NCI-H345 treated with DMSO at 0.1 percent for 48 hours (cell line): Measurements from ENCODE around the gene RGPD8.
"Not testable (repeated sequence)": the region's sequence is repeated elsewhere in the genome, so short reads cannot be mapped to it uniquely, and the experiment has no call there.

Experiments used
- DNase-seq: peaks from one replicate; lab custom pipeline; 2025; ENCODE audit not compliant: unreplicated experiment; lab: John Stamatoyannopoulos, UW

RGPD8 gene

GRCh38 chr2:112433480-112433879 is at the start of gene RGPD8:
TSS of gene RGPD8 (minus strand) at chr2:112433645. CDS start at chr2:112433453, 192 bp downstream.
- not testable (repeated sequence) for DNase-seq

DNA sequence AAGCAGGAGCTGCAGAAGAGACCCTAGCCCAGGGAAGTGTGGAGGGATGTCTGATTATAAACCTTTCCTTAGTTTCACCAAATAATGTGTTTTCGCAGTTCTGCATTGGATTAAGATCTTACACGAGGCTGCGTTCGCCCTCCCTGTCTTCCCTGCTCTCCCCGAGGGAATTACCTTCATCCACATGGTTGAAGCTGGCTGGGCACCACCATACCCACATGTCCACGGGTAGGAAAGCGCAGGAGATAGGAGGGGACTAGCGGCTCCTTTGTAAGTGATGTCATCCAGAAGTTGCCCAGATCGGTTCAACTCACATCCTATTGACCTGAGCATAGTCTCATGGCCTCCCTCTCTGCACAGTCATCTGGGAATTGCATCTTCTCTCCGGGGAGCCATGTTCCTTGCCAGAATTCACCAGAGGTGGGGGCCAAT is 49.6 kb upstream of the RGPD8 start:
- DNase-seq = no peak

DNA sequence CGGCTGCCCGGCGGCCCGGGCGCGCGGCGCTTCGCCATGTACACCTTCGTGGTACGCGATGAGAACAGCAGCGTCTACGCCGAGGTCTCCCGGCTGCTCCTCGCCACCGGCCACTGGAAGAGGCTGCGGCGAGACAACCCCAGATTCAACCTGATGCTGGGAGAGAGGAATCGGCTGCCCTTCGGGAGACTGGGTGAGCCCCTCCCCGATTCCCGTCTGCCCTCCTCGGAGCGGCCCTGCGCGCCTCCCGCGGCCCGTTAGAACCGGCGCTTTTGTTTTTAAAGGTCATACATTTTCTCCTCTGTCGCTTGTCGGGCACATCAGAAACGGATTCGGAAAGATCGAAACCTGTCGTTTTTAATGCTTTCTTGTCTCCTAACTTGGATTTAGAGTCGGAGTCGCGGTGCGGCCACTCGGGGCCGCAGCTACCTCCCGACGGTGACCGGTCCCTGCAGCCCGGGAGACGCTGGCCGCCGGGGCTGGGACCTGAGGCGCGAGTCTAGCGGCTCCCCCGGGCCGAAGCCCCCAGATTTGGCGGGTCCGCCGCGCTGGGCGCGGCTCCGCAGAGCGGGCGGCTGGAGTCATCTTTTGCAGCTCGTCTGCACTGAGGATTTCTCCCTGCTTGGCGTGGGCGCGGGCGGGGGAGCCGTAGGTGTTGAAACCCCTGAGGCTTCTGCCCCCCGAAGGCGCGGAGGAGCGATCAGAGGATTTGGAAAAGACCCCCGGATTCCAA is 49.0 kb upstream of the RGPD8 start:
- peak; percentile 48 for DNase-seq

GRCh38 chr2:112481528-112482233 is 48.2 kb upstream of the RGPD8 start, which contains the start of gene TTL:
TSS of gene TTL (plus strand) at chr2:112482156. CDS start at chr2:112482345, 189 bp downstream.
- DNase-seq = peak; percentile 52

DNA sequence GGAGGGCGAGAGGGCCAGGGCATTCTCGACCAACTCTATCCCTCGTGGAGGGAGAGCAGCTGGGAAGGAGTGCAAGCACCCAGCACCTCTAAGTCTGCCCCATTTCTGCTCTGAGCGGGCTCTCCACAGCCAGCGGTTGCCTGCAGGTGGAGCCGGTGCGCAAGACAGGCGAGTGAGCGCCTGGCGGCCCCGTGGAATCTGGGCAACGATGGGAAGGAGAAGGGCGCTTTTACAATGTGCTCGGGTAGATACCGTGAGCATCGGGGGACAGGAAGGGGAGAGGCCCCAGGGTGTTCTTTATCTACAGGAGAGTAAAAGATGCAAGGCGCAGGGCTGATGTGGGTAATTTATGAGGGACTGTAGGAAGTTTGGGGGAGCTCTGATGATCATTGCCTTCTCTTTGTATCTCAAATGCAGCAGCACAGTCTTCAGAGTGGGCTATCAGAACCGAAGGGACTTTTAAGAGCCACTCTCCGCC is 47.6 kb upstream of the RGPD8 start:
- peak; percentile 84 for DNase-seq

GRCh38 chr2:112480530-112481049 is 47.1 kb upstream of the RGPD8 start:
- DNase-seq = no peak

DNA sequence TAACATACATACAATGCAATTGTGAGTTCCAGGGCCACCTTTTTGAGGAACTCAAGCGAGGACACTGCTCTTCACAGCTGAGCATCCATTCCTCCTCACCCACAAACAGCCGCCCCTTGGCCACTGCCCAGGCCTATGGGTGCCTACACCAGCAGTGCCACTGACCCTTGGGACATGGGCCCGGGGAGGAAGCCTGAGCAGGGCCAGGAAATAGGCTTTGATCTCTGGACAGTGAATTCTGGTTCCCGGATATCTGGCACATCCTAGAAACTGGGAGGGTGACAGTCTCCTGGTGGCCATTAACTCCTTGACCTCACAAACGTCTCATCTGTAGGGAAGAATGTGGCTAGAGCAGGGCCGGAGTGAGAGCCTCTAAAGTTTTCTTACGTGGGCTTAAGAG is 43.0 kb upstream of the RGPD8 start:
- no peak for DNase-seq

GRCh38 chr2:112474844-112475486 is 41.5 kb upstream of the RGPD8 start:
- no peak for DNase-seq

GRCh38 chr2:112472547-112473263 is 39.3 kb upstream of the RGPD8 start:
- DNase-seq = no peak

GRCh38 chr2:112465382-112465781 is 31.9 kb upstream of the RGPD8 start:
- no peak for DNase-seq

DNA sequence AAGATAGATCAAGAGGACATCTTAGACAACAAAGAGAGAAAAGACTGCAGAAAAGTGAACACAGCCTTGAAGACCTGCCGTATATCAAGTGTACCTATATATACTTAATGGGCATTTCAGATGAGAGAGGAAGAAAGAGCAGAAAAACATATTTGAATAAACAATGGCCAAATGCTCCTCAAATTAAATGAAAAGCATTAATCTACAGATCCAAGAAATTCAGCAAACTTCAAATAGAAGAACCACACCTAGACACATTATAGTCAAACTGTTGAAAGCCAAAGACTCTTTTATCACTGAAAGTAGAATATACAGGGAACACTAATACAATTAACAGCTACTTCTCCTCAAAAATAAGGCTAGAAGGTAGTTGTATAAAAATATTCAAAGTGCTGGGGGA is 29.8 kb upstream of the RGPD8 start:
- no peak for DNase-seq

- DNase-seq = no peak
Observed at GRCh38 chr2:112462178-112462577, 28.7 kb upstream of the RGPD8 start.

DNA sequence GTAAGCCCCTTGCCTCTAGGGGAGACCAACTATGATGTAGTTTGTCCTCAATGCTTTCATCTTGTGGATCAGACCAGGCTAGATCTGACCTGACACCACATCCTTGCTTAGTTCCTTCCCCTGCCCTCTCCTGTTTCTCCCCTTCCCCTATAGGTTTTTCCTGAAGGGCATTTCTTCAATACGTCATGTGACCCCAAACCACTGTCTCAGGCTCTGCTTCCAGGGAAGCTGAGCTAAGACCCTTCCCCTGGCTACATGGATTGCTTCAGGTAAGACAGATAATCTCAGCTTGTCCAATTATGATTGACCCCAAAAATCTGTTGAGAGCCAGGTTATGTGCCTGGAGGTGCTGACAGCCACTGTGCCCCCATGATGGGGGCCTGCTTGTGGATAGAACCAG is 25.9 kb upstream of the RGPD8 start:
- DNase-seq = no peak

DNA sequence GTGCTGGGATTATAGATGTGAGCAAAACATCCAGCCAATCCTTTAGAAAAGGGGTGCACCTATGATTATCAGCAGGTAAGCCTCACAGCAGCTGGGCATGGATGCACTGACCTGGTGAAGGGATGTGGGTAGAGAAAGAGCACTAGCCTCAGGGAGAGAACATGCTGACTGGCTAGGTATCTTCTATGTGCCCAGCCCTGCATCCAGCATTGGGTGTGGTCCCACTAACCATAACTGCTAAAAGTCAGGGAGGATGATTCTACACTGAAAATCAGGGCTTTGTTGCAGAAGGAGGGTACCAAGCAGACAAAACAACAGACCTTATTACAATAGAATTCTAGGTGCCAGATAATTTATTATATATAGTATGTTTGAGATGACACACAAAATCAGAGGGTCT is 21.1 kb upstream of the RGPD8 start:
- DNase-seq = no peak

- no peak for DNase-seq
Observed at GRCh38 chr2:112451317-112451716, 17.9 kb upstream of the RGPD8 start.

DNA sequence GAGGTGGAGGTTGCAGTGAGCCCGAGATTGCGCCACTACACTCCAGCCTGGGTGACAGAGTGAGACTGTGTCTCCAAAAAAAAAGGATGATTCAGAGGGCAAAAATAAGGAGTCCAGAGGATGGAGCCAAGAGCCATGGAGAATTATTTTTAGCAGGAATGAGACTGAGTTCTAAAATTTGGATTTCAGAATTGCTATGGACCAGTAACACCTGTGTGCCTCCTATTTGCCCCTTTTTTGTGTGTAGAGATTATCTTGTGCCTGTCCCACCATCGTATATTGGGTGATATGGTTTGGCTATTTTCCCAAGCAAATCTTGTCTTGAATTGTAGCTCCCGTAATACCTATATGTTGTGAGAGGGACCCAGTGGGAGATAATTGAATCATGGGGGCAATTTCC is 16.4 kb upstream of the RGPD8 start:
- no peak for DNase-seq

DNA sequence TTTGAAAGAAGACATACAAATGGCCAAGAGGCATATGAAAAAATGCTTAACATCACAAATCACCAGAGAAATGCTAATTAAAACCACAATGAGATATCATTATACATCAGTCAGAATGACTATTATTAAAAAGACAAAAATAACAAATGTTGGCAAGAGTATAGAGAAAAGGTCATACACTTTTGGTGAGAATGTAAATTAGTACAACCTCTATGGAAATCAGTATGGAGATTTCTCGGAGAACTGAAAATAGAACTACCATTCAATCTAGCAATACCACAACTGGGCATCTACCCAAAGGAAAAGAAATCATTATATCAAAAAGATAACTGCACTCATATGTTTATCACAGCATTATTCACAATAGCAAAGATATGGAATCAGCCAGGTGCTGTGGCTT is 10.8 kb upstream of the RGPD8 start:
- DNase-seq = not testable (repeated sequence)

DNA sequence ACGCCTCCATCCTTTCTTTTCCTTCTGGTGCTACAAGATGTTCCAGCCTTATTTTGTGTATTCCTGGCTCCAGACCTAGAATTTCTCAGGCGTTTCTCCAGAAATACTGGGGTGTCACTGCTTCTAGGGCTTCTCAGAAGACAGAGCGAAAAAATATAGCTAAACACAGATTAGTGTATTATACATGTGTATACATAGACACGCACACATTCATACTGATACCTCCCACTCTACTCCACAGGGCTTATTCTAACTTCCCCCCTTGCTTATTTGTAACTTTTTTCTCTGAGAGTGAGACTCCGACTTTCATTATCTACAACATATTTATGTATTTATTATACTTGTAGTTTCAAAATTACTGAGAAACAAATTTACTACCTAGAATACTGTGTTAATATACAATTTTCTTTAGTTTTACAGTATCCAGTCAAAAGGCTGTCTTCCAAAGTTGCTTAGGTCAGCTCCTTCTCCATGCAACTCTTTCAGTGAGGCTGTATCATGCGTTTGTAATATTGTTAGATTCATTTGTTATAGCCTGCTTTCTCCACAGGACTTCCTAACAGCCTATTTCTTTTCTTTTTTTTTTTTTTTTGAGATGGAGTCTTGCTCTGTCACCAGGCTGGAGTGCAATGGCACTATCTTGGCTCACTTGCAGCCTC is 5.3 kb upstream of the RGPD8 start:
- not testable (repeated sequence) for DNase-seq

DNA sequence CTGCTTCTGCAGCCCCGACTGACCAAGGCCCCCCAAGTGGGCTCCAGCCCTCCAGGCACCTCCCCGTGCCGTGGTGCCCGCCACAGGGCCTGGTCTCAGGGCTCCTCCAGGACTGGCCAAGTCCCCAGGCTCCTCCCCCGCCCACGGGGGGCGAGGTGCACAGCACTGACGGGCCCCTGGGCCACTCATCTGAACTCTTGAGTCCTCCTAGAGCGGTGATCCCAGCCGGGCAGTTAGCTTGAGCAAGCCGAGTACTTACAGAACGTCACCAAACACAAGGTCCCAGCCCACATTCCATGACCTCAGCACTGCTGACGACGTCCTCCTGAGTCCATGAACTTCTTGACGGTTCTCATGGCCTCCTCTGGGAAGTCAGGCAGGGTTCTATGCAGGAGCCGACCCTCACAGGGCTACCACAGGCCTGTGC is 4.0 kb upstream of the RGPD8 start:
- not testable (repeated sequence) for DNase-seq

GRCh38 chr2:112436993-112437392 is 3.5 kb upstream of the RGPD8 start:
- DNase-seq = not testable (repeated sequence)
